ENCODE measurements around the gene RCVRN. TPM values are rescaled to one million over a fixed set of nuclear protein-coding genes. Genes with fewer than 3 reads are reported as not detected.

Gene RCVRN
- total RNA-seq (2014; rRNA removed; shearing (Covaris generic); ENCODE audit: low replicate concordance): not detected in 2 replicates

GRCh38 chr17:9905078-9905415 is at the start of gene RCVRN:
Gene RCVRN, minus strand, starts transcription at chr17:9905271. Its CDS starts 91 bp downstream, at chr17:9905180.
- H3K9me3 ChIP-seq (ENCODE audit: low read length): no peaks in the 10 kb centered on the region

GRCh38 chr17:9953492-9953891 is 48.4 kb upstream of the RCVRN start:
- Histone ChIP-seq H3K9me2 (replicated peaks; ENCODE audit: insufficient read depth, low read length) (no peaks in the 10 kb centered on the region), H4K20me1 (ENCODE audit: insufficient read depth, low read depth, low read length) (peaks cover 40% of the 10 kb centered on the region; the same call in 1 of the 2 replicates), H3K4me1 (ENCODE audit: low read length) (peaks cover 63% of the 10 kb centered on the region), H3K9ac (ENCODE audit: low read length) (no peak overlapping the region), H2AFZ (ENCODE audit: low read length) (no peak overlapping the region), H3K79me2 (ENCODE audit: low read length) (peaks cover 48% of the 10 kb centered on the region), H3K9me3 (ENCODE audit: low read length) (no peaks in the 10 kb centered on the region), H3K27ac (ENCODE audit: low read length) (peak overlapping the region; percentile 67), H3K4me3 (ENCODE audit: low read length) (no peak overlapping the region), H3K4me2 (ENCODE audit: low read depth, low read length, poor library complexity, severe bottlenecking) (peak overlapping the region; percentile 20), H3K36me3 (ENCODE audit: insufficient read depth, low read length) (peaks cover 12% of the 10 kb centered on the region), H3K27me3 (ENCODE audit: low read length) (no peaks in the 10 kb centered on the region)
- DNase-seq: no peak

More at GRCh38 chr17:9905078-9905415, at the start of gene RCVRN:
- Histone ChIP-seq H3K9ac (ENCODE audit: low read length) (no peak within 1 kb of the TSS), H4K20me1 (ENCODE audit: insufficient read depth, low read depth, low read length) (no peaks in the 10 kb centered on the region), H3K9me2 (replicated peaks; ENCODE audit: insufficient read depth, low read length) (no peaks in the 10 kb centered on the region), H3K79me2 (ENCODE audit: low read length) (no peaks in the 10 kb centered on the region), H3K4me1 (ENCODE audit: low read length) (no peaks in the 10 kb centered on the region), H3K27ac (ENCODE audit: low read length) (no peak within 1 kb of the TSS), H3K27me3 (ENCODE audit: low read length) (no peaks in the 10 kb centered on the region), H2AFZ (ENCODE audit: low read length) (no peak within 1 kb of the TSS), H3K4me2 (ENCODE audit: low read depth, low read length, poor library complexity, severe bottlenecking) (no peak within 1 kb of the TSS), H3K36me3 (ENCODE audit: insufficient read depth, low read length) (no peaks in the 10 kb centered on the region), H3K4me3 (ENCODE audit: low read length) (no peak within 1 kb of the TSS)
- no peak for DNase-seq

DNA sequence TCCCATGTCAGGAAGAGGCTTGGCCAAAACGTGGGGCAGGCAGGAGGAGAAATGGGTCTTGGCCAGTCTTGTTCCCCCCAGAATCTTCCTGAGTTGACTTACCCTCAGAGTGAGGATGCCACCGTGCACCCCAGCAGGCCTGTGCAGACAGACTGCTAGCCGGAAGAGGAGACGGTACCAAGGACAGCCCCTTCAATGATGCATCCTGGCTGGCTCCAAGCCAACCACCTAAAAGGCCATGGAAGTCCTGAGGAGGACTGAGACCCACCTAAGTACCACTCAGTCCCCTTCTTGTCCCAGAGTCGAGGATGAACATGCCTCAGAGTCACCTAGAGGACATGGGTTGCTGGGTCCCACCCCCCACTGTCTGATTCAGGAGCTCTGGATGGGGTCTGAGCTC is 46.7 kb upstream of the RCVRN start:
- Histone ChIP-seq H3K27me3 (ENCODE audit: low read length) (no peaks in the 10 kb centered on the region), H3K79me2 (ENCODE audit: low read length) (peaks cover 39% of the 10 kb centered on the region), H3K4me1 (ENCODE audit: low read length) (peaks cover 51% of the 10 kb centered on the region), H4K20me1 (ENCODE audit: insufficient read depth, low read depth, low read length) (peaks cover 38% of the 10 kb centered on the region; the same call in 1 of the 2 replicates), H3K9ac (ENCODE audit: low read length) (no peak overlapping the region), H3K27ac (ENCODE audit: low read length) (peak overlapping the region; percentile 74), H3K4me3 (ENCODE audit: low read length) (no peak overlapping the region), H2AFZ (ENCODE audit: low read length) (no peak overlapping the region), H3K4me2 (ENCODE audit: low read depth, low read length, poor library complexity, severe bottlenecking) (no peak overlapping the region), H3K9me2 (replicated peaks; ENCODE audit: insufficient read depth, low read length) (no peaks in the 10 kb centered on the region), H3K9me3 (ENCODE audit: low read length) (no peaks in the 10 kb centered on the region), H3K36me3 (ENCODE audit: insufficient read depth, low read length) (peaks cover 4% of the 10 kb centered on the region)
- no peak for DNase-seq

GRCh38 chr17:9948928-9949327 is 43.9 kb upstream of the RCVRN start:
- Histone ChIP-seq H4K20me1 (ENCODE audit: insufficient read depth, low read depth, low read length) (peaks cover 14% of the 10 kb centered on the region; the same call in 1 of the 2 replicates), H3K9me2 (replicated peaks; ENCODE audit: insufficient read depth, low read length) (no peaks in the 10 kb centered on the region), H3K9me3 (ENCODE audit: low read length) (no peaks in the 10 kb centered on the region), H3K79me2 (ENCODE audit: low read length) (peaks cover 24% of the 10 kb centered on the region), H2AFZ (ENCODE audit: low read length) (no peak overlapping the region), H3K9ac (ENCODE audit: low read length) (no peak overlapping the region), H3K36me3 (ENCODE audit: insufficient read depth, low read length) (peaks cover 22% of the 10 kb centered on the region), H3K27ac (ENCODE audit: low read length) (no peak overlapping the region), H3K27me3 (ENCODE audit: low read length) (no peaks in the 10 kb centered on the region), H3K4me1 (ENCODE audit: low read length) (peaks cover 23% of the 10 kb centered on the region), H3K4me2 (ENCODE audit: low read depth, low read length, poor library complexity, severe bottlenecking) (no peak overlapping the region), H3K4me3 (ENCODE audit: low read length) (no peak overlapping the region)
- no peak for DNase-seq

- H3K36me3 ChIP-seq (ENCODE audit: insufficient read depth, low read length): peaks cover 55% of the 10 kb centered on the region
- H4K20me1 ChIP-seq (ENCODE audit: insufficient read depth, low read depth, low read length): no peaks in the 10 kb centered on the region
Observed at GRCh38 chr17:9944704-9945103, 39.6 kb upstream of the RCVRN start.

GRCh38 chr17:9943343-9943742 is 38.3 kb upstream of the RCVRN start:
- no peak overlapping the region for H2AFZ ChIP-seq (ENCODE audit: low read length)
- H3K27ac ChIP-seq (ENCODE audit: low read length): no peak overlapping the region
- H3K9me2 ChIP-seq (replicated peaks; ENCODE audit: insufficient read depth, low read length): no peaks in the 10 kb centered on the region
- no peak overlapping the region for H3K9ac ChIP-seq (ENCODE audit: low read length)
- H3K4me3 ChIP-seq (ENCODE audit: low read length): no peak overlapping the region
- H4K20me1 ChIP-seq (ENCODE audit: insufficient read depth, low read depth, low read length): no peaks in the 10 kb centered on the region
- H3K4me2 ChIP-seq (ENCODE audit: low read depth, low read length, poor library complexity, severe bottlenecking): no peak overlapping the region
- H3K4me1 ChIP-seq (ENCODE audit: low read length): no peaks in the 10 kb centered on the region
- H3K27me3 ChIP-seq (ENCODE audit: low read length): no peaks in the 10 kb centered on the region
- DNase-seq: no peak
- peaks cover 66% of the 10 kb centered on the region for H3K36me3 ChIP-seq (ENCODE audit: insufficient read depth, low read length)
- no peaks in the 10 kb centered on the region for H3K9me3 ChIP-seq (ENCODE audit: low read length)
- H3K79me2 ChIP-seq (ENCODE audit: low read length): no peaks in the 10 kb centered on the region

More at GRCh38 chr17:9944704-9945103, 39.6 kb upstream of the RCVRN start:
- Histone ChIP-seq H3K4me2 (ENCODE audit: low read depth, low read length, poor library complexity, severe bottlenecking) (no peak overlapping the region), H3K27ac (ENCODE audit: low read length) (no peak overlapping the region), H3K9me2 (replicated peaks; ENCODE audit: insufficient read depth, low read length) (no peaks in the 10 kb centered on the region), H3K4me3 (ENCODE audit: low read length) (no peak overlapping the region), H3K27me3 (ENCODE audit: low read length) (no peaks in the 10 kb centered on the region), H3K79me2 (ENCODE audit: low read length) (no peaks in the 10 kb centered on the region), H3K4me1 (ENCODE audit: low read length) (no peaks in the 10 kb centered on the region), H2AFZ (ENCODE audit: low read length) (no peak overlapping the region), H3K9ac (ENCODE audit: low read length) (no peak overlapping the region), H3K9me3 (ENCODE audit: low read length) (no peaks in the 10 kb centered on the region)
- no peak for DNase-seq

DNA sequence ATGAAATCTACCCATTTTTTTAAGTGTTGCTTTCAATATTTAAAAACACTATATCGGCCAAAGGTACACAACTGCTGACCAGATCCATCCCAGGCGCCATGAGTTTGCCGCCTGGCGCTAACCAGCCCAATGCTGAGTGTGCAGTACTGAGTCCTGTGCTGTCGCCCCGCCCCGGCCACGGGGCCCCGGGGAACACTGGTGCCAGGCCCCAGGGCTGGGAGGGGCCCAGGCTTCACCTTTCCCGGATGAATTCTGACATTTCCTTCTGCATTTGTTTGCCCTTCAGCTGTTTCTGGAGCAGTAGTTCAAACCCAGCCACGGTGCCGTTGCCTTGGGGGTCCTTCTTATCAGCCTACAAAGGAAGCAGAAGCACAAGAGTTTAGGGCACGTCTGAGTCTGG is 37.8 kb upstream of the RCVRN start:
- Histone ChIP-seq H3K9me3 (ENCODE audit: low read length) (no peaks in the 10 kb centered on the region), H3K4me3 (ENCODE audit: low read length) (no peak overlapping the region), H2AFZ (ENCODE audit: low read length) (no peak overlapping the region), H3K4me1 (ENCODE audit: low read length) (no peaks in the 10 kb centered on the region), H3K4me2 (ENCODE audit: low read depth, low read length, poor library complexity, severe bottlenecking) (no peak overlapping the region), H3K9ac (ENCODE audit: low read length) (no peak overlapping the region), H3K79me2 (ENCODE audit: low read length) (no peaks in the 10 kb centered on the region), H4K20me1 (ENCODE audit: insufficient read depth, low read depth, low read length) (no peaks in the 10 kb centered on the region), H3K36me3 (ENCODE audit: insufficient read depth, low read length) (peaks cover 67% of the 10 kb centered on the region), H3K27me3 (ENCODE audit: low read length) (no peaks in the 10 kb centered on the region), H3K27ac (ENCODE audit: low read length) (no peak overlapping the region), H3K9me2 (replicated peaks; ENCODE audit: insufficient read depth, low read length) (no peaks in the 10 kb centered on the region)
- DNase-seq: no peak

- H4K20me1 ChIP-seq (ENCODE audit: insufficient read depth, low read depth, low read length): no peaks in the 10 kb centered on the region
- H3K36me3 ChIP-seq (ENCODE audit: insufficient read depth, low read length): peaks cover 65% of the 10 kb centered on the region
- DNase-seq: no peak
- no peak overlapping the region for H3K9ac ChIP-seq (ENCODE audit: low read length)
- H3K79me2 ChIP-seq (ENCODE audit: low read length): no peaks in the 10 kb centered on the region
- no peaks in the 10 kb centered on the region for H3K9me3 ChIP-seq (ENCODE audit: low read length)
- no peaks in the 10 kb centered on the region for H3K4me1 ChIP-seq (ENCODE audit: low read length)
- H3K4me3 ChIP-seq (ENCODE audit: low read length): no peak overlapping the region
- H2AFZ ChIP-seq (ENCODE audit: low read length): no peak overlapping the region
- no peaks in the 10 kb centered on the region for H3K9me2 ChIP-seq (replicated peaks; ENCODE audit: insufficient read depth, low read length)
- no peak overlapping the region for H3K4me2 ChIP-seq (ENCODE audit: low read depth, low read length, poor library complexity, severe bottlenecking)
- no peak overlapping the region for H3K27ac ChIP-seq (ENCODE audit: low read length)
- H3K27me3 ChIP-seq (ENCODE audit: low read length): no peaks in the 10 kb centered on the region
Observed at GRCh38 chr17:9941305-9941704, 36.2 kb upstream of the RCVRN start.

DNA sequence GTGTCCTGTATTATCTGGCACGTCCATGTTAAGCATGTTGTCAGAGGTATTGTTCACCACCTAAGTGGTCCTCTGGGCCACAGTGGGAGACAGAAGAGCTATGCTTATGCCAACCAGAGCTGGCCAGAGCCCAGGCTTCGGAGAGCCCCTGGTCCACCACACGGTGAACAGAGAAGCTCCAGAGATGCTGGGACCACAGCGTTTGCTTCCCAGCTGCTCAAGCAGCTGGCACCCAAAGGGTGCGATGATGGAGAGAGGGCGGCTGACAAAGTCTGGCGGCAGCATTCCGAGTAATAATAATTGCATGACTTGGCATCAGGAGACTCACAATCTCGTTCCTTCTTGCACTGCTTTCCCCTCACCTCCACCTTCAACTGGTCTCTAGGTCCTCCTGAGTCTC is 35.8 kb upstream of the RCVRN start:
- Histone ChIP-seq H3K9ac (ENCODE audit: low read length) (no peak overlapping the region), H3K4me3 (ENCODE audit: low read length) (no peak overlapping the region), H3K79me2 (ENCODE audit: low read length) (no peaks in the 10 kb centered on the region), H3K4me1 (ENCODE audit: low read length) (no peaks in the 10 kb centered on the region), H2AFZ (ENCODE audit: low read length) (no peak overlapping the region), H3K27me3 (ENCODE audit: low read length) (no peaks in the 10 kb centered on the region), H3K4me2 (ENCODE audit: low read depth, low read length, poor library complexity, severe bottlenecking) (no peak overlapping the region), H4K20me1 (ENCODE audit: insufficient read depth, low read depth, low read length) (no peaks in the 10 kb centered on the region), H3K27ac (ENCODE audit: low read length) (no peak overlapping the region), H3K9me2 (replicated peaks; ENCODE audit: insufficient read depth, low read length) (no peaks in the 10 kb centered on the region), H3K9me3 (ENCODE audit: low read length) (no peaks in the 10 kb centered on the region), H3K36me3 (ENCODE audit: insufficient read depth, low read length) (peaks cover 60% of the 10 kb centered on the region)
- no peak for DNase-seq
